NCI-H82 (cell line): ENCODE measurements around the gene RSPO3.
"Not testable (repeated sequence)": the region's sequence is repeated elsewhere in the genome, so short reads cannot be mapped to it uniquely, and the experiment has no call there.

ENCODE experiments used
- DNase-seq: peaks from one replicate; lab custom pipeline; 2025; lab: John Stamatoyannopoulos, UW

RSPO3 gene, protein sequence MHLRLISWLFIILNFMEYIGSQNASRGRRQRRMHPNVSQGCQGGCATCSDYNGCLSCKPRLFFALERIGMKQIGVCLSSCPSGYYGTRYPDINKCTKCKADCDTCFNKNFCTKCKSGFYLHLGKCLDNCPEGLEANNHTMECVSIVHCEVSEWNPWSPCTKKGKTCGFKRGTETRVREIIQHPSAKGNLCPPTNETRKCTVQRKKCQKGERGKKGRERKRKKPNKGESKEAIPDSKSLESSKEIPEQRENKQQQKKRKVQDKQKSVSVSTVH

DNA sequence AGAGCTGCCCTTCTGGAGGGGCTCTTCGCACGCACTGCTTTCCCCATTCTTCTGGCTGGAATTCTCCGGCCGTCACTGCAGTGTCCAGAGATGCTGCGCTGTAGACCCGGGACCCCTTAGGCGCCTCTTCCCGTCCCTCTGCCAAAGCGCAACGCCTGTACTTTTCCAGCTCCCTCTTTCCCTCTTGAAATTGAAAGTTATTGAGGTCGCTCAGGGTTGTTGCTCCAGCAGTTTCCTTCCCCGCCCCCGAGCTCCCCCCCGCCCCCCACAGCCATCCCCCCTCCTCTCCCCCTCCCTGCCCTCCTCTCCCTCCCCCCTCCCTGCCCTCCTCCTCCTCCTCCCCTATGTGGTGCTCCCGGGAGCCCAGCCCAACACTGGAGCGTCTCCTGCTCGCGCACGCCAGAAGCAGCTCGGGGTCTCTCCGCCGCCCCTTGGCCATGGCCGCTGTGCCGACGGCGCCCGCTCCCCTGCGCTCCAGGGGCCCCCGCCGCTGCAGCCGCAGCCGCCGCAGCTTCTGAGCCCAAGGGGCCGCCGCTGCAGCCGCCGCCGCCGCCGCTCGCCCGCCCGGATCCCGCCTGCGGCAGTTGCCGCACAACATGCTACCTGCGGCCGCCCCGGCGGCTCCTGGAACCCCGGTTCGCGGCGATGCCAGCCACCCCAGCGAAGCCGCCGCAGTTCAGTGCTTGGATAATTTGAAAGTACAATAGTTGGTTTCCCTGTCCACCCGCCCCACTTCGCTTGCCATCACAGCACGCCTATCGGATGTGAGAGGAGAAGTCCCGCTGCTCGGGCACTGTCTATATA is at the start of gene RSPO3:
Gene RSPO3, plus strand, starts transcription at position 374 of the 804 bp plus-strand sequence. CDS start 522 bp downstream, outside the sequence.
- DNase-seq = peak; percentile 33

GRCh38 chr6:127069659-127070279 is 48.7 kb upstream of the RSPO3 start:
- peak; percentile 62 for DNase-seq

GRCh38 chr6:127073222-127073621 is 45.2 kb upstream of the RSPO3 start:
- DNase-seq = no peak

DNA sequence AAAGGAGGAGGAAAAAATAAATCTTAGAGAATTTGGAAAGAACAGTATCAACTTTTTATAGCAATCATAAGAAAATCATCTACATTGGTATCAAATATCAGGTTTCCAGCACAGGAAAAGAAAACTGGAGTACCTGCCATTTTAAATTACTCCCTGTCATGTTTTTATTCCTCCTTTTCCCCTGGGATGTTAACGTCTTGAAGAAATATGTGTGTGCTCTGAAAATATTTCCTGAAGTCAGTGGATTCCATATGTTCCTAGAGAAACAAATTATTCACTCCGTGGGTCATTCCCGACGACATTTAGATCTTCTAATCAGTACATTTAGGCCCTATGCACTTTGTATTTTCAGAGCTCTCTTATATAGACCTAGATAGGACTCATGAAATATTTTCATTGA is 42.0 kb upstream of the RSPO3 start:
- no peak for DNase-seq

- DNase-seq = no peak
Observed at GRCh38 chr6:127077886-127078285, 40.6 kb upstream of the RSPO3 start.

DNA sequence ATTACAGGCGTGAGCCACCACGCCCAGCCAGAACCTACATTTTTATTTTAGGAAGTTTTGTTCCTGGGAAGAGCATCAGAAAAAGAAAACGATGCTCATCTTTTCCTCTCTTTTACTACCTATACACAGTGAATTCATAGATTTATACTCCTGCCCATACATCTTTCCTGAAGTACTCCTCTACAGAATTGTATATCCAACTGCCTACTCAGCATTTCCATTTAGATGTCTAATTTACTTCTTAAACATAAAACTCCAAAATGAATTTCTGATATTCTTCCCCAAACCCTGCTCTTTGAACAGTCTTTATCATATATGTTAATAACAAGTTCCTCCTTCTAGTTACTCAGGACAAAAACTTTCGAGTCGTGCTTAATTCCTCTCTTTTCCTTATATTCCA is 39.8 kb upstream of the RSPO3 start:
- DNase-seq = no peak

- DNase-seq = no peak
Observed at GRCh38 chr6:127079681-127080080, 38.8 kb upstream of the RSPO3 start.

- no peak for DNase-seq
Observed at GRCh38 chr6:127080081-127080480, 38.4 kb upstream of the RSPO3 start.

DNA sequence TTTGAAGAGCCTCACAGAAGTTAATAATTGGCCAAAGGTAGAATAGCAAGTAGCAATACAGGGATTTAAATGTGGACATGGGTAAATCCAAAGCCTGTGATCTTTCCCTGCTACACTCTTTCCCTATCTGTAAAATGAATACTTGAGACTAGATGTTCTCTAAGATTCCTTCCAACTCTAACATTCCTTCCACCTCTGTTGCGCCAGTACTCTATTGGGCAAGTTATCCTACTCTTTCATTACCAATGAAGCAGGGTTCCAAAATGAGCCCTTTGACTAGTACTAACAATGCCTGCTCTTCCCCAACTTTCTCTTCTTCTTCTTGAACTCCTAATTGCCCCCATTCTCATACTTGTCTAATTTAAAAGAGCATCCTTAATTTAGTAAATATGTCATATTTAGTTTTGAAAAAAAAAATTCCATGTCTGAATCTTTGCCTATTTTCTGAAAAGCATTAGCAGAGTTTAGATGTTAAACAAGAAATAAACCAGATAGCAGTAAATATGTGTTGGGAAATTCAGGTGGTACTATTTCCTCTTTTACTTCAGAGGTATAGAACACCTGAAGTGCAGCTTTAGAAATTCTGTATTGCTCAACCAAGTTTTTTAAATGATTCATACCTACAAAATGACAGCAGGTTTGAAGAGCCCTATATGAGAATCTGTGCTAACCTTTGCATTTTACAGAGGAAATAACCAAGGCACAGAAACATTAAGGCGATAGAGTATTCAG is 35.1 kb upstream of the RSPO3 start:
- DNase-seq = no peak

DNA sequence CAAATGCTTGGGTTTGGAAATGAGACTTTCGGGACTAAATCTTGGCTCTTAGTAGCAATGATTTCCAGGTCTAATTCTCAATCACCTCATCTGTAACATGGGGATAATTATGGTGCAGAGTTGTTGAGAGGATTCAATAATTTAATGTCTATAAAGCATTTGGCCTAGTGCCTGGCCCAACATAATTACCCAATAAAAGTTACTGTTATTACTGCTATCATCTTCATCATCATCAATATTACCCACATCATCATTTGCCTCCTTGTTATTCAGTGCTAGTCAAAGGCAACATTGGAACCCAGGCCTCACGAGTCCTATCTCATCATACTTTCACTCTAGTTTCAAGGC is 34.5 kb upstream of the RSPO3 start:
- DNase-seq = no peak

DNA sequence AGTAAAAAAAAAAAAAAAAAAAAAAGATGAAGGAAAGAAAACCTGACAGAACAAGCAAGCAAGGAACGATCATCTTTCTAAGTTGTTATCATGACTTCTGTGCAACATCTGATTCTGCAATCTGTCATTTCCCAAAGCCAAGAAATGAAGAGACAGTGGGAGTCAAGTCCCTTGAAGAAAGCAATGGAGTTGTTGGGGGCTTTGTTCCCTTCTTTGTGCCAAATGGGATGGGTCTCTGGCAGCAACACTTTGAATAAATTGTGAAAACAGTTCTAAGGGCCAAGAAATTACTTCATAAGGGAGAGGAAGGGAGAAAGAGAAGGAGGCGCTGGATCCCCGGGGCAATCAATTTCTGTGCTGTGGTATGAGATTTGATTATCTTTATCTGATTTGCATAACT is 33.3 kb upstream of the RSPO3 start:
- no peak for DNase-seq

- DNase-seq = no peak
Observed at GRCh38 chr6:127090051-127090450, 28.4 kb upstream of the RSPO3 start.

DNA sequence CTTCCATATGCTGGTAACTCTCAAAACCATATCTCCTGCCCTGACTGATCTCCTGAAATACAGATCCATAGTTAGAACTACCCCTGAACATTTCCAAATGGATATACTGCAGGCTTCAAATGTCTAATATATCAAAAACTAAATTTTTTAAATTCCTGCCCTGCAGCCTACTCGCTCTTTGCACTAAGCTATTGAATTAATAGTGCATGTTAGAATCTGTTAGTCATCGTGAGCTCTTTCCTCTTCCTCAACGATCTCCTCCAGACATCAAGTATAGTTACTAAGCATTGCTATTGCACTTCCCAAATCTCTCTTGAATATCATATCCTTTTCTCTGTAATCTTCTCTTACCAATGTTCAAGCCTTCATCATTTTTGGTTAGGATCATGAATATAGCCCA is 26.0 kb upstream of the RSPO3 start:
- DNase-seq = no peak

DNA sequence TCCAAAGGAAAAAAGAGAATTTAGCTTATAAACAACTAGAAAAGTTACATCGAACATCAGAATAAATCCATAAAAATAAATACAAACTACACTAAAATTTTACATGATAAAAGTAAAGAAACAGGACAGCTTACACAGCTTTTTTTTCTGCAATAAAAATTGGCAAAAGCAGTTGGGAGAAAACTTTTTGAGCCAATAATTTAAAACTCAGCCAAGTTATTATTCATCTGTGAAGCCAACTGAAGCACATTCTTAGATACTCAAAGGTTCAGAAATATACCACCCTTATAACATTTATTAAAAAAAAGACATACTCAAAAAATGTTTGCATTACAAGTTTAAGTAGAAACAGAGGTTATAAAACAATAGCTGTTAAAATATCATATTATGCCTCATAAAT is 23.7 kb upstream of the RSPO3 start:
- no peak for DNase-seq

GRCh38 chr6:127096167-127096566 is 22.3 kb upstream of the RSPO3 start:
- no peak for DNase-seq

DNA sequence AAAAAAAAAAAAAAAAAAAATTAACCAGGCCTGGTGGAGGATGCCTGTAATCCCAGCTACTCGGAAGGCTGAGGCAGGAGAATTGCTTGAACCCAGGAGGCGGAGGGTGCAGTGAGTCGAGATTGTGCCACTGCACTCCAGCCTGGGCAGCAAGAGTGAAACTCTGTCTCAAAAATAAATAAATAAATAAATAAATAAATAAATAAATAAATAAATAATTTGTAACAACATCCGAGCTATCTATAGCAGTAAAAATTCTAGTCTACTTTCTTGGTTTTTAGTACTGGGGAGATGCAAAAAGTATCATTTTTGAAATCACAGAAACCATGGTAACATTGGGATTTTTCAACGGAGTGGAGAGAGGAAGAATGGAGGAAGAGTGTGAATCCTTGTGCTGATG is 21.0 kb upstream of the RSPO3 start:
- not testable (repeated sequence) for DNase-seq

GRCh38 chr6:127100510-127101140 is 17.8 kb upstream of the RSPO3 start:
- DNase-seq = no peak

GRCh38 chr6:127102299-127102698 is 16.2 kb upstream of the RSPO3 start:
- no peak for DNase-seq

DNA sequence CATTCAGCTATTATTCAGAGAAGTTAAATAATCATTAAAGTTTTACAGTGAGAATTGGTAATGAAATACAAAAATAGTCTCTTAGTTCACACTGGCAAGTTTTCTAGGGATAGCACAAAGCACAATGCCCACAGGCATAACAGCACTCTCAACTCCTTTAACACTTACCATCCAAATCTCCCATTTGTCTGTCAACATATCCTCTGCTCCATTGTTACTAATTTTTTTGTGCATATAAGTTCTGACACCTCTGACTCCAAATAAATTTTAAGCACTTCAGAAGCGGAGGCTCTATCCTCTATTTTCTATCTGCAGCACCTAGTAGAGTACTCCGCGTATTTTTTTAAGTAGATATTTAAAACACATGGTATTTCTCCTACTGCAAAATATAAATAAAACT is 15.6 kb upstream of the RSPO3 start:
- no peak for DNase-seq

- DNase-seq = no peak
Observed at GRCh38 chr6:127103482-127103881, 15.0 kb upstream of the RSPO3 start.

GRCh38 chr6:127107916-127108315 is 10.6 kb upstream of the RSPO3 start:
- no peak for DNase-seq

DNA sequence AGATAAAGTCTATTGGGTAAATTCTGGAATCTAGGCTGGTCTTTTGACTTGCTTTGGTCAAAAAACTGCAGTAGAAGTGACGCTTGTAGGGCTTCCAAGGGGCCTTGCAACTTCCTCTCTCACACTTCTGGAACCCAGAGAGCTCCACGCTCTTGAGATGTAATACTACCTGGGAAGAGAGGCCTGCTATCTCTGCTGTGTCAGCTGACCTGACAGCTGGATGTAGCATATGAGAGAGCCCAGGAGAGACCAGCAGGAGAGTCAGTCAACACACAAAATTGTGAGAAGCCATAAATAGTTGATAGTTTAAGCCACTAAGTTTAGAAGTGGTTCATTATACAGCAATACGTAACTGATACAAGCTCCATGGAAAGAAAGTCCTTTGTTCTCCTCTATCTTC is 7.8 kb upstream of the RSPO3 start:
- no peak for DNase-seq
